Coronary artery (tissue), 2 donors: Measurements from ENCODE around the gene MUCL3.

Experiments used
- DNase-seq: peaks from one replicate; pipeline ENCODE4 v3.0.0-alpha.2; 2017; ENCODE audit warnings: low spot score
- H3K27ac ChIP-seq, 2 donors: fragments of 200-600 bp; sonication (generic); one replicate each; pipeline ENCODE4 v1.5.1; 2016 to 2019
- H3K4me3 ChIP-seq: fragments of 200-600 bp; sonication (generic); 2 replicates; pipeline ENCODE4 v1.5.1; 2016; ENCODE audit warnings: mild to moderate bottlenecking, moderate library complexity
- TF ChIP-seq, protein P1 (sequence below): fragments of 200-600 bp; sonication (generic); IDR thresholded peaks from one replicate; pipeline ENCODE4 v1.5.1; 2019; ENCODE audit warnings: antibody characterized with exemption

Gene MUCL3

GRCh38 chr6:30970946-30971345 is 30.2 kb downstream of the MUCL3 start:
- no peak overlapping the region for H3K4me3 ChIP-seq
- TF ChIP-seq, protein P1, sequence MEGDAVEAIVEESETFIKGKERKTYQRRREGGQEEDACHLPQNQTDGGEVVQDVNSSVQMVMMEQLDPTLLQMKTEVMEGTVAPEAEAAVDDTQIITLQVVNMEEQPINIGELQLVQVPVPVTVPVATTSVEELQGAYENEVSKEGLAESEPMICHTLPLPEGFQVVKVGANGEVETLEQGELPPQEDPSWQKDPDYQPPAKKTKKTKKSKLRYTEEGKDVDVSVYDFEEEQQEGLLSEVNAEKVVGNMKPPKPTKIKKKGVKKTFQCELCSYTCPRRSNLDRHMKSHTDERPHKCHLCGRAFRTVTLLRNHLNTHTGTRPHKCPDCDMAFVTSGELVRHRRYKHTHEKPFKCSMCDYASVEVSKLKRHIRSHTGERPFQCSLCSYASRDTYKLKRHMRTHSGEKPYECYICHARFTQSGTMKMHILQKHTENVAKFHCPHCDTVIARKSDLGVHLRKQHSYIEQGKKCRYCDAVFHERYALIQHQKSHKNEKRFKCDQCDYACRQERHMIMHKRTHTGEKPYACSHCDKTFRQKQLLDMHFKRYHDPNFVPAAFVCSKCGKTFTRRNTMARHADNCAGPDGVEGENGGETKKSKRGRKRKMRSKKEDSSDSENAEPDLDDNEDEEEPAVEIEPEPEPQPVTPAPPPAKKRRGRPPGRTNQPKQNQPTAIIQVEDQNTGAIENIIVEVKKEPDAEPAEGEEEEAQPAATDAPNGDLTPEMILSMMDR: no peak
- H3K27ac ChIP-seq: no peak overlapping the region
- DNase-seq: no peak

- TF ChIP-seq, protein P1: no peak
- DNase-seq: no peak
- H3K4me3 ChIP-seq: no peak overlapping the region
- no peak overlapping the region for H3K27ac ChIP-seq
Measured at GRCh38 chr6:30972816-30973215, 32.0 kb downstream of the MUCL3 start.

- Histone ChIP-seq H3K4me3 (no peak overlapping the region), H3K27ac (no peak overlapping the region)
- DNase-seq: no peak
- TF ChIP-seq, protein P1: no peak
Measured at GRCh38 chr6:30974490-30975252, 33.9 kb downstream of the MUCL3 start.

DNA sequence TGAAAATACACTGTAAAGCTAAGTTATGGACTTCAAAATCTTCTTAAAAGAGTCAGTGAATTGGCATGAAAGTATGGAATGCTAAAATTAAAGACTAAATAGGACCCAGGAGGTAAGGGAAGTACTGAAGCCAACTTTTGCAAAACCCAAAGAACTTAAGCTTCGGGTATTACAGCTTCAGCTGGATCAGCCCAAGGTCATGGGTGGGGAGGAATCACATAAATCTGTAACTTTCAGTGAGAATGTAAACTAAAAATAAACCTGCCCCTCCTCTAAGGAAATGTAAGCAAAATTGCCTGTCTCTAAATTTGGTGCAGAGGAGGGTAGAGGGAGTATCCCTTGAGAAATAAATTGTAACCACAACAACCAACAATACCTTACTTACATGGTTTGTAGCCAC is 38.4 kb downstream of the MUCL3 start:
- Histone ChIP-seq H3K4me3 (no peak overlapping the region), H3K27ac (no peak overlapping the region)
- DNase-seq: no peak
- TF ChIP-seq, protein P1: no peak

GRCh38 chr6:30979690-30980089 is 38.9 kb downstream of the MUCL3 start:
- no peak for DNase-seq
- Histone ChIP-seq H3K4me3 (no peak overlapping the region), H3K27ac (no peak overlapping the region)
- TF ChIP-seq, protein P1: no peak

DNA sequence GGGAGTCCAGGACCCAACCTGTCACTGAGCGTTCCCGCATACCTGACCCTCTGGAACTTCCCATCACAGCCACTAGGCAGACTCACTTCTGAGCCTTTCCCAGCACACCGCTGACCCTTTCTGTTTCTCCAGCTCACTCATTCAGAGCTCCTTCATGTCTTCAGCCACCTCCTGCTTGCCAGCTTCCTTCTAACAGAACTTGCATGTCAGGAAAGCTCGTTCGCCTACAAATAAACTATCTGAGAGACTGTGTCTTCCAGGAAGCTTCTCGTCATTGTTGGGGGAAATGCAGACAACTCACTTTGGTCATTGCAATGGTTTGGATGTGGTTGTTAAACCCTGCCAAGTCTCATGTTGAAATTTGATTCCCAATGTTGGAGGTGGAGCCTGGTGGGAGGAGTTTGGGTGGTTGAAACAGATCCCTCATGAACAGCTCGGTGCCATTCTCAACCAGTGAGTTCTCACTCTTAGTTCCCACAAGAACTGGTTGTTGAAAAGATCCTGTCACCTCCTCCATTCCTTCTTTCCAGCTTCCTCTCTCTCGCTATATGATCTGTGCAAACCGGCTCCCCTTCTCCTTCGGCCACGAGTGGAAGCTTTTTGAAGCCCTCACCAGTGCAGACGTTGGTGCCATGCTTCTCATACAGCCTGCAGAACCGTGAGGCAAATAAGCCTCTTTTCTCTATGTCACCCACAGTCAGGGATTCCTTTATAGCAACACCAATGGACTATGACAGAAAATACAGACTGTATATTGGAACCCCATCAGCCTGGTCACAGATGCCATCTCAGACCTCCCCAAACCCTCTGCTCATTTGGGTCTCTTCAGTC is 41.4 kb downstream of the MUCL3 start:
- peak overlapping the region; percentile 29 for H3K4me3 ChIP-seq
- DNase-seq: no peak
- TF ChIP-seq, protein P1: no peak
- no peak overlapping the region for H3K27ac ChIP-seq
